Measurements from ENCODE around the gene LARP4B.

- TF ChIP-seq, protein P1, sequence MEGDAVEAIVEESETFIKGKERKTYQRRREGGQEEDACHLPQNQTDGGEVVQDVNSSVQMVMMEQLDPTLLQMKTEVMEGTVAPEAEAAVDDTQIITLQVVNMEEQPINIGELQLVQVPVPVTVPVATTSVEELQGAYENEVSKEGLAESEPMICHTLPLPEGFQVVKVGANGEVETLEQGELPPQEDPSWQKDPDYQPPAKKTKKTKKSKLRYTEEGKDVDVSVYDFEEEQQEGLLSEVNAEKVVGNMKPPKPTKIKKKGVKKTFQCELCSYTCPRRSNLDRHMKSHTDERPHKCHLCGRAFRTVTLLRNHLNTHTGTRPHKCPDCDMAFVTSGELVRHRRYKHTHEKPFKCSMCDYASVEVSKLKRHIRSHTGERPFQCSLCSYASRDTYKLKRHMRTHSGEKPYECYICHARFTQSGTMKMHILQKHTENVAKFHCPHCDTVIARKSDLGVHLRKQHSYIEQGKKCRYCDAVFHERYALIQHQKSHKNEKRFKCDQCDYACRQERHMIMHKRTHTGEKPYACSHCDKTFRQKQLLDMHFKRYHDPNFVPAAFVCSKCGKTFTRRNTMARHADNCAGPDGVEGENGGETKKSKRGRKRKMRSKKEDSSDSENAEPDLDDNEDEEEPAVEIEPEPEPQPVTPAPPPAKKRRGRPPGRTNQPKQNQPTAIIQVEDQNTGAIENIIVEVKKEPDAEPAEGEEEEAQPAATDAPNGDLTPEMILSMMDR (IDR thresholded peaks at IDR 0.05), result no peak
- TF ChIP-seq EZH2 (IDR thresholded peaks at IDR 0.05; ENCODE audit: borderline replicate concordance, insufficient read depth, low read depth, low read length, poor library complexity, severe bottlenecking), result no peak
These were observed 138.8 kb downstream of the LARP4B start for GRCh38 chr10:792792-793100.

Data from B cell (primary cell).